Right ventricle myocardium superior (tissue), 1 donor: ENCODE measurements around the gene AHCY. TPM values are rescaled to one million over a fixed set of nuclear protein-coding genes. Genes with fewer than 3 reads are reported as not detected.
A peak's percentile ranks its signal among the peaks of the same experiment; 100 is the strongest.
"Not testable (repeated sequence)": the region's sequence is repeated elsewhere in the genome, so short reads cannot be mapped to it uniquely, and the experiment has no call there.

ENCODE experiments used
- ATAC-seq: fragments of 200-7000 bp; cut with Tn5 transposase; one replicate; pipeline ENCODE4 v1.9.1; 2020; ENCODE audit warnings: mild to moderate bottlenecking; ENCODE audit not compliant: poor library complexity
- DNase-seq: peaks from one replicate; pipeline ENCODE4 v3.0.0-alpha.2; 2020
- intact Hi-C: fragments of 100-400 bp; cut with DNase I; formaldehyde crosslinking; loops from one replicate; pipeline ENCODE4 v1.11.2; 2022
- total RNA-seq: library from RNA; stranded (reverse); fragmentation: NEBNext Ultra II Directional; extraction: Animal tissue kit (Norgen Biotek cat#: 25700); gene quantifications from one replicate; pipeline ENCODE4 v1.2.1, GENCODE V29; 2021
- donor health status: DM: no; HTN: yes; CAD: no; lungs with severe emphysema.

Gene AHCY
- total RNA-seq, 1 donor from 2014 or later, result 71.2 TPM

- intact Hi-C loops, result no loop called here
- DNase-seq, result no peak
- ATAC-seq, result no peak
These were observed 1.4 kb downstream of the AHCY start for GRCh38 chr20:34301587-34302311.

- no peak for DNase-seq
- peak; percentile 18 for ATAC-seq
- intact Hi-C loops, result no loop called here
These were observed 2.2 kb downstream of the AHCY start for GRCh38 chr20:34300809-34301586.

- ATAC-seq (no peak), DNase-seq (no peak)
- intact Hi-C loops, result no loop called here
These were observed 2.8 kb downstream of the AHCY start for GRCh38 chr20:34300256-34300806.

- intact Hi-C loops, result no loop called here
- DNase-seq (no peak), ATAC-seq (no peak)
These were observed 3.4 kb downstream of the AHCY start for GRCh38 chr20:34299556-34300255.

- intact Hi-C loops, ATAC-seq: not testable (repeated sequence)
These were observed 4.8 kb downstream of the AHCY start for GRCh38 chr20:34298294-34298784.

GRCh38 chr20:34296468-34296867 lies 6.7 kb downstream of the AHCY start:
- ATAC-seq (no peak), DNase-seq (no peak)
- intact Hi-C loops, result no loop called here

More at GRCh38 chr20:34298294-34298784, 4.8 kb downstream of the AHCY start:
- not testable (repeated sequence) for DNase-seq

- intact Hi-C loops, result no loop called here
- DNase-seq (no peak), ATAC-seq (no peak)
These were observed 7.9 kb downstream of the AHCY start for GRCh38 chr20:34295284-34295683.

GRCh38 chr20:34294563-34294962 lies 8.6 kb downstream of the AHCY start:
- intact Hi-C loops, result no loop called here
- ATAC-seq, result no peak
- no peak for DNase-seq

- intact Hi-C loops, result no loop called here
- ATAC-seq (no peak), DNase-seq (no peak)
These were observed 9.6 kb downstream of the AHCY start for GRCh38 chr20:34293589-34293988.

- intact Hi-C loops, result no loop called here
- ATAC-seq (no peak), DNase-seq (no peak)
These were observed 10.0 kb downstream of the AHCY start for GRCh38 chr20:34293119-34293518.

- DNase-seq (no peak), ATAC-seq (no peak)
- intact Hi-C loops, result no loop called here
These were observed 10.7 kb downstream of the AHCY start for GRCh38 chr20:34292496-34292895.

GRCh38 chr20:34290471-34290870 lies 12.7 kb downstream of the AHCY start:
- no peak for ATAC-seq
- no peak for DNase-seq
- intact Hi-C loops, result no loop called here

- intact Hi-C loops, DNase-seq, ATAC-seq: not testable (repeated sequence)
These were observed 15.7 kb downstream of the AHCY start for GRCh38 chr20:34287500-34287899.

GRCh38 chr20:34285450-34285849 lies 17.7 kb downstream of the AHCY start:
- intact Hi-C loops, result no loop called here
- DNase-seq (no peak), ATAC-seq (no peak)

GRCh38 chr20:34283844-34284243 lies 19.3 kb downstream of the AHCY start:
- intact Hi-C loops, result no loop called here
- DNase-seq, result no peak
- no peak for ATAC-seq

- intact Hi-C loops, result no loop called here
- DNase-seq, result no peak
- no peak for ATAC-seq
These were observed 21.1 kb downstream of the AHCY start for GRCh38 chr20:34282041-34282440.

- intact Hi-C loops, result no loop called here
- no peak for ATAC-seq
- no peak for DNase-seq
These were observed 22.0 kb downstream of the AHCY start for GRCh38 chr20:34281177-34281576.

- ATAC-seq (no peak), DNase-seq (no peak)
- intact Hi-C loops, result no loop called here
These were observed 28.5 kb downstream of the AHCY start for GRCh38 chr20:34274694-34275093.

GRCh38 chr20:34271956-34272355 lies 31.2 kb downstream of the AHCY start:
- ATAC-seq, result no peak
- intact Hi-C loops, result no loop called here

More at GRCh38 chr20:34271956-34272355, 31.2 kb downstream of the AHCY start:
- no peak for DNase-seq
